Activated T-helper 1 cell treated with anti-CD3 and anti-CD28 coated beads, Interleukin-12 subunit alpha, Interleukin-12 subunit beta, Interleukin-2, Interleukin-4 antibody, amounts not matched to agents 30 ng/mL and 10 ng/mL and 1 ng/mL, durations not matched to agents 14 hours and 24 hours and 36 hours (primary cell): Measurements from ENCODE around the gene GBP7. TPM values are rescaled to one million over a fixed set of nuclear protein-coding genes. Genes with fewer than 3 reads are reported as not detected.
"Not testable (repeated sequence)": the region's sequence is repeated elsewhere in the genome, so short reads cannot be mapped to it uniquely, and the experiment has no call there.

ENCODE experiments used
- DNase-seq: peaks from one replicate; pipeline ENCODE4 v3.0.0; 2021; ENCODE audit warnings: low spot score
- H3K27ac Mint-ChIP-seq: one replicate; pipeline ENCODE4 v1.8.0; 2021; ENCODE audit warnings: mild to moderate bottlenecking, mixed read lengths
- H3K27me3 Mint-ChIP-seq: one replicate; pipeline ENCODE4 v1.8.0; 2022; ENCODE audit warnings: mild to moderate bottlenecking, moderate library complexity, mixed read lengths; ENCODE audit not compliant: insufficient read depth
- H3K36me3 Mint-ChIP-seq: one replicate; pipeline ENCODE4 v1.8.0; 2021; ENCODE audit warnings: low read depth, mixed read lengths
- H3K4me1 Mint-ChIP-seq: one replicate; pipeline ENCODE4 v1.8.0; 2021; ENCODE audit warnings: low read depth, mixed read lengths
- H3K4me3 Mint-ChIP-seq: one replicate; pipeline ENCODE4 v1.8.0; 2021; ENCODE audit warnings: mild to moderate bottlenecking, moderate library complexity, mixed read lengths
- H3K9me3 Mint-ChIP-seq: one replicate; pipeline ENCODE4 v1.8.0; 2021; ENCODE audit warnings: mixed read lengths
- intact Hi-C: fragments of 100-400 bp; cut with micrococcal nuclease; formaldehyde crosslinking; loops from one replicate; pipeline ENCODE4 v1.15.1; 2024
- total RNA-seq: library from RNA; stranded (reverse); gene quantifications from 2 replicates; pipeline ENCODE4 v1.2.3, GENCODE V29; 2022

Gene GBP7, protein sequence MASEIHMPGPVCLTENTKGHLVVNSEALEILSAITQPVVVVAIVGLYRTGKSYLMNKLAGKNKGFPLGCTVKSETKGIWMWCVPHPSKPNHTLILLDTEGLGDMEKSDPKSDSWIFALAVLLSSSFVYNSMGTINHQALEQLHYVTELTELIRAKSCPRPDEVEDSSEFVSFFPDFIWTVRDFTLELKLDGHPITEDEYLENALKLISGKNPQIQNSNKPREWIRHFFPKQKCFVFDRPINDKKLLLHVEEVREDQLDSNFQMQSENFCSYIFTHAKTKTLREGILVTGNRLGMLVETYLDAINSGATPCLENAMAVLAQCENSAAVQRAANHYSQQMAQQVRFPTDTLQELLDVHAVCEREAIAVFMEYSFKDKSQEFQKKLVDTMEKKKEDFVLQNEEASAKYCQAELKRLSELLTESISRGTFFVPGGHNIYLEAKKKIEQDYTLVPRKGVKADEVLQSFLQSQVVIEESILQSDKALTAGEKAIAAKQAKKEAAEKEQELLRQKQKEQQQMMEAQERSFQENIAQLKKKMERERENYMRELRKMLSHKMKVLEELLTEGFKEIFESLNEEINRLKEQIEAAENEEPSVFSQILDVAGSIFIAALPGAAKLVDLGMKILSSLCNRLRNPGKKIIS
- total RNA-seq, result not detected in 2 replicates

DNA sequence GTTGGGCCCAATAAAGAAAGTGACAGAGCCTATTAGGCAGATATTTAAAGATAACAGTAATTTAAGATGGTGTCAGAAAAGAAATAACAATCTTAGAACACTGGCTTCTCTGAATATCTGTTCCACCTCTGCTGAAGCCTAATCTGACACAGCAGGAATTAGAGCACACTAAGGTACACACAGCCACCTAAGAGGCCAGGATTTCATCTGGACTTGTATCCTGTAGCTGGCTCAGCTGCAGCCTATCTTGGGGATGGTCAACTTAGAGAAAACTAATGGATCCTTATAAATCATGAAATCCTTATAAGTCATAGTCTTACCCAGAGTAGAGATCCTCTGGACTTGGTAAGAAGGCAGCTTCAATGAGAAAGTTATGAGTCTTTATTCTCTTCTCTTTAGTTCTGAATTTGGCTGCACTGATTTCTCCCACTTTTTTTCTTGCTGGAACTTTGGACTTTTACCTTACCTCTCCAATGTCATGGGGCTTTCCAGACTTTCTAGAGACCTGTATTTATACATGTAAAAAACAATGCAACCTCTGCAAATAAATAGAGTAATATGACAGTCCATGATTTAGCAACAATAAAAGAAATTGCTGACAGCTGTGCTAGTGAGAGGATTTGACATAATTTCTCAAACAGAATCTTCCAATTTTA, at the start of gene GBP7:
TSS of gene GBP7 (minus strand) at position 403 of the 656 bp plus-strand sequence. CDS start 4,068 bp downstream, outside the sequence.
- H3K4me3 Mint-ChIP-seq, result no peak within 1 kb of the TSS
- DNase-seq, result no peak

DNA sequence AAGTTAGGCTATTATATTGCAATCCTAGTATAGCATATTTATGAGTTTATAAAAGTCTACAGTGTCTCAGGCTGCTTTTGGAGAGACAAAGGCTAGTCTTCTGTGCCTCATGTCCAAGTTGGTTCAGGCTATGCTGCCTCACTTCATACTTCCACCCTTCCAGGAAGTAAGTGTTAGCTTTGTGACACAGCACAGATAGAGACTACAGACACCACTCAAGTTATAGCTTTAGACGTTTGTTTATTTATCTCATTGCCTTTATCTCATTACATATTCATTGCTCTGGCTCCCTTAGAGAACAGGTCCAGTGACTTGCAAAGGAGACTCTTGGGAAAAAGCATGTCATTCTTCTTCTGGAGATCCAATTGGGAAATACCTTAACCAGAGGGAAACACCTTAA, 45.5 kb upstream of the GBP7 start:
- no peak for DNase-seq
- no peak overlapping the region for H3K4me3 Mint-ChIP-seq
- intact Hi-C loops, result no loop called here
- H3K4me1 Mint-ChIP-seq, result no peaks in the 10 kb centered on the region
- no peaks in the 10 kb centered on the region for H3K27me3 Mint-ChIP-seq
- H3K27ac Mint-ChIP-seq, result no peak overlapping the region
- H3K36me3 Mint-ChIP-seq, result peaks cover 24% of the 10 kb centered on the region
- peaks cover 60% of the 10 kb centered on the region for H3K9me3 Mint-ChIP-seq

More for the DNA sequence above, at the start of gene GBP7:
- Mint-ChIP-seq H3K36me3 (peaks cover 3% of the 10 kb centered on the region), H3K27ac (no peak within 1 kb of the TSS), H3K27me3 (no peaks in the 10 kb centered on the region), H3K4me1 (peaks cover 17% of the 10 kb centered on the region), H3K9me3 (peaks cover 7% of the 10 kb centered on the region)
- intact Hi-C loops, result no loop called here

DNA sequence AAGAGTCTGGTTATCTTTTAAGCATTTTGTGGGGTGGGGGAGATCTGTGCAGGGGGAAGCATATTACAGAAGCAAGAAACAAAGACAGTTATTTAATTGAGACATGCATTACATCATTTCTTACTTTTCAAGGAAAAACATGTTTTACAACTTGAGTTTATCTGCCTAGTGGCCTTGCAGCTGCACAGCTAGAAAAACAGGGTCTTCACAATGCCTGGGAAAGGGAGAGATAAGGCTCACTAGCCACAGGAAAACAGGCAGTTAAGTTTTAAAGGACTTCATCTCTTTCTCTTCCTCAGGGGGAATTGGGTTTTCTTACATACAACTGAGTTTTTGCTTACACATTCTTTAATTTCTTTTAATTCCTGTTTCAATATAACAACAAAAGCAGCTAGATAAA, 44.0 kb upstream of the GBP7 start:
- H3K4me3 Mint-ChIP-seq, intact Hi-C loops, DNase-seq, H3K4me1 Mint-ChIP-seq, H3K27me3 Mint-ChIP-seq, H3K27ac Mint-ChIP-seq: not testable (repeated sequence)
- Mint-ChIP-seq H3K9me3 (peaks cover 53% of the 10 kb centered on the region), H3K36me3 (peaks cover 23% of the 10 kb centered on the region)

DNA sequence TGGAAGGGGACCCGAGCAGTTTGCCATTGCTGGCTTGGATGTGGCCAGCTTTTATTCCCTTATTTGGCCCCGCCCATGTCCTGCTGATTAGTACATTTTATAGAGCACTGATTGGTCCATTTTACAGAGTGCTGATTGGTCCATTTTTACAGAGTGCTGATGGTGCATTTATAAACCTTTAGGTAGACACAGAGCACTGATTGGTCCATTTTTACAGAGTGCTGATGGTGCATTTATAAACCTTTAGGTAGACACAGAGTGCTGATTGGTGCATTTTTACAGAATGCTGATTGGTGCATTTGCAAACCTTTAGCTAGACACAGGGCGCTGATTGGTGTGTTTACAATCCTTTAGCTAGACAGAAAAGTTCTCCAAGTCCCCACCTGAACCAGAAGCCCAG, 43.1 kb upstream of the GBP7 start:
- DNase-seq, H3K27ac Mint-ChIP-seq, intact Hi-C loops, H3K4me1 Mint-ChIP-seq, H3K4me3 Mint-ChIP-seq, H3K27me3 Mint-ChIP-seq: not testable (repeated sequence)
- H3K36me3 Mint-ChIP-seq, result peaks cover 21% of the 10 kb centered on the region
- peaks cover 52% of the 10 kb centered on the region for H3K9me3 Mint-ChIP-seq

DNA sequence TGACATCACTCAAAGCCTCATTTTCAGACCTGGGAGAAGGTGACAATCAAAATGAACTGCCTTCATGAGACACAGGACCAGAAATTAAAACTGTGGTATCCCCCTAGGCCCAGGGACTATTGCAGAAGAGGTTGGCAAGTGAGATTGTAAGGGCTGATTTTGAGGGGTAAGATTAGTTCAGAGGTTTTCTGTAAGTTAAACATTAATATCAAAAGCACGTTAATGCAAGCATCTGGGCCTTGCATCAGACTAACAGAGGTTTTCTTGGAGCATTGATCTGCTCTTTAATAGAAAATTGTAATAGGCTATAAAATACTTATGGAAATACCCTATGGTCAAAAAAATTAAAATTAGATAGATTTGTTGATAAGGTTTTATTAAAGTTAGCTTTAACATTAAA, 37.5 kb upstream of the GBP7 start:
- Mint-ChIP-seq H3K4me3 (no peak overlapping the region), H3K36me3 (peaks cover 11% of the 10 kb centered on the region), H3K27ac (no peak overlapping the region), H3K9me3 (peaks cover 43% of the 10 kb centered on the region), H3K27me3 (no peaks in the 10 kb centered on the region), H3K4me1 (no peaks in the 10 kb centered on the region)
- no peak for DNase-seq
- intact Hi-C loops, result no loop called here

DNA sequence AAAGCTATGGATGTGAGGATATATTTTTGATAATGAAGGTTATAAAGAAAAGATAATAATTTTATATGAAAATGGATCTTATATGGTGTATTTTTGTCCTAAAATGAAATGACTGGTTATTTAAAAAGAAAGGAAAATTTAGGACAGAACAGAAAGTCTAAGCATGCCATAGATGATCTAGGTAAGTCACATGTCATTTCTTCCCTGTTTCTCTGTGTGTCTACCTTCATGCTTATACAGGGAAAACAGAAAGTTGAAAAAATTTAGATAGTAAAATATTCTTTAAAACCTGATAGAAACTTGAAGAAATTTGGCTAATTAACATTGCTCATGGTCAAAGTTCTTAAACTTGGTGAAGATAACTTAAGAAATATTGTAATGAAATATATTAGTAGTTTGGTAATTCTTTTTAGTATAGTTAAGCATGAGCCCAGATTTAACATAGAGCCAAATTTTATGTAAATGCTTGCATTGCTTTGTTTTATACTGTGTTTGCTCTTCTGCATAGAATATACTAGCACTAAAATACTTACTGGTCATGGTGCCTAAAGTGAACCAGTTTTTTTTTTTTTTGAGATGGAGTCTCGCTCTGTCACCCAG, 35.3 kb upstream of the GBP7 start:
- no peaks in the 10 kb centered on the region for H3K4me1 Mint-ChIP-seq
- peaks cover 41% of the 10 kb centered on the region for H3K9me3 Mint-ChIP-seq
- no peak overlapping the region for H3K4me3 Mint-ChIP-seq
- intact Hi-C loops, result no loop called here
- DNase-seq, result no peak
- H3K27me3 Mint-ChIP-seq, result no peaks in the 10 kb centered on the region
- peaks cover 5% of the 10 kb centered on the region for H3K36me3 Mint-ChIP-seq
- H3K27ac Mint-ChIP-seq, result no peak overlapping the region

DNA sequence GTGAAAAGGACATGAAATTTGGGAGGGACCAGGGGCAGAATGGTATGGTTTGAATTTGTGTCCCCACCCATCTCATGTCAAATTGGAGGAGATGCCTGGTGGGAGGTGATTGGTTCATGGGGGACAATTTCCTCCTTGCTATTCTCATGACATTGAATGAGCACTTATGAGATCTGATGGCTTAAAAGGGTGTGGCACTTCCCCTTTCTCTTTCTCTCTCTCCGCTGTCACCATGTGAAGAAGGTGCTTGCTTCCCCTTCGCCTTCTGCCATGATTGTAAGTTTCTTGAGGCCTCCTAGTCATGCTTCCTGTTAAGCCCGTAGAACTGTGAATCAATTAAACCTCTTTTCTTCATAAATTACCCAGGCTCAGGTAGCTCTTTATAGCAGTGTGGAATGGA, 30.6 kb upstream of the GBP7 start:
- no peak for DNase-seq
- H3K27me3 Mint-ChIP-seq, result no peaks in the 10 kb centered on the region
- intact Hi-C loops, result no loop called here
- H3K9me3 Mint-ChIP-seq, result peaks cover 57% of the 10 kb centered on the region
- H3K4me1 Mint-ChIP-seq, result peaks cover 15% of the 10 kb centered on the region
- no peak overlapping the region for H3K4me3 Mint-ChIP-seq
- peaks cover 15% of the 10 kb centered on the region for H3K36me3 Mint-ChIP-seq
- no peak overlapping the region for H3K27ac Mint-ChIP-seq

DNA sequence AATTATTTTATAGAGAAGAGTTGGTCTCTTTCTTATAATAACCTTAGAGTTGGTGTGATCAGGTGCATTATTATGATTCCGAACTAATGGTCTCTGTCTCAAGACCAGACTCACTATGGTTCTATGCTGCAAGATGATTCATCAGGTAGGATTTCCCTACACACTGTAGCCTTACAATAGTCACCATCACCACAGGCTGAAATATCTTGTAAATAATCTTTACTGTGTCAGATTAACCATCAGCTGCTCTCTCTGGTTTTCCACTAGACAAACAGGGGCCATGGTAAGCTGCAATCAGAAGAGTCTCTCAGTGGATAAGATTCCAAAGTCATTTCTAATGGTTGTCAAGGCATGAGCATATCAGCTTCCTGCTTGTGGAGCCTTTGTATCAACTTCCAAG, 27.4 kb upstream of the GBP7 start:
- intact Hi-C loops, result loop anchor here (5.0 kb wide), 1 partner anchor 229 kb away; no protein-coding TSS in a partner anchor
- Mint-ChIP-seq H3K9me3 (peaks cover 38% of the 10 kb centered on the region), H3K27me3 (no peaks in the 10 kb centered on the region), H3K36me3 (peaks cover 15% of the 10 kb centered on the region), H3K4me1 (peaks cover 44% of the 10 kb centered on the region), H3K4me3 (no peak overlapping the region), H3K27ac (no peak overlapping the region)
- DNase-seq, result no peak

DNA sequence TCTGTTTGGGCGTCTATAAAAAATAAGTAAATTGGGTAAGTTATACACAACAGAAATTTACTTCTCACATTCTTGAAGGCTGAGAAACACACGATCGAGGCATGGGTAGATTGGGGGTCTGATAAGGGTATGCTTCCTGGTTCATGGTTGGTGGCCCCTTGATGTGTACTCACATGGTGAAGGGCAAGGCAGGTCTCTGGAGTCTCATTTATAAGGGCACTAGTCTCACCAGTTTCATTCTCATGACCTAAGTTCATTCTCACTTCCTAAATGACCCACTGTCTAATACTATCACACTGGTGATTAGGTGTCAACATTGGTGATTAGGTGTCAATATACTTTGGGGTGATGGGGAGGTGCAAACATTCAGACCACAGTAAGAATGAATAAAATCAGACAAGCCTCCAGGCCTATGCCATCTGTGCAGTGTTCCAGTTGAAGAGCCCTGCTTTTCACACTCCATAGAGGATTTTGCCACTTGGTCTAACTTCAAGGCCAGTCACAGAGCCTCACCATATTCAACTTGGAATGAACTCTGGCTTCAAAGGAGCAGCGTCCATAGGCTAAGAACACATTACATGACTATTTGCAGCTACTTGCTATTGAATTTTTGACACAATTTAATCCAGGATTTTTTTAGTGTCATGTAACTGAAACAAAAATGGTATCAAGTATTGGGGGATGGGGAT, 25.4 kb upstream of the GBP7 start:
- H3K4me3 Mint-ChIP-seq, result peak overlapping the region; percentile 34
- H3K36me3 Mint-ChIP-seq, result peaks cover 21% of the 10 kb centered on the region
- no peaks in the 10 kb centered on the region for H3K27me3 Mint-ChIP-seq
- no peak for DNase-seq
- peaks cover 64% of the 10 kb centered on the region for H3K4me1 Mint-ChIP-seq
- intact Hi-C loops, result loop anchor here (5.0 kb wide), 1 partner anchor 231 kb away; no protein-coding TSS in a partner anchor
- peak overlapping the region; percentile 51 for H3K27ac Mint-ChIP-seq
- H3K9me3 Mint-ChIP-seq, result peaks cover 27% of the 10 kb centered on the region

DNA sequence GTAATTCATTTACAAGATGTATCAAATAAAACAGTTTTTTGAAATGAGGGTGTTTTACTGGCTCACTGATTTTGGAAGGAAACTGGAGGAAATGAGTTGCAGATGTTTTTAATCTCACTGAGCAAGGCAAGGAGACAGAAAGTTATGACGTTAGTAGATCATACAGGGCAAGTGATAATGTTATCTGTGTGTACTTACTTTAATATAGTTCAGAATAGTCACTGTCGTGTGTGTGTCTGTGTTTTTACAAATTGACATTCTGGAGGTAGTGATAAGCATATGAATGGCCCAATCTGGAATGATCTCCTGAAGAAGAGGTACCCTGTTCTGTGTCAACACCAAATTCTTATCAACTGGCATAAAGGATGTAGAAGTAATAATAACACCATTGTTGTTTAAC, 24.9 kb upstream of the GBP7 start:
- Mint-ChIP-seq H3K9me3 (peaks cover 27% of the 10 kb centered on the region), H3K4me3 (peak overlapping the region; percentile 34), H3K36me3 (peaks cover 23% of the 10 kb centered on the region), H3K27me3 (no peaks in the 10 kb centered on the region), H3K4me1 (peaks cover 69% of the 10 kb centered on the region), H3K27ac (peak overlapping the region; percentile 51)
- DNase-seq, result no peak
- intact Hi-C loops, result loop anchor here (5.0 kb wide), 1 partner anchor 232 kb away; no protein-coding TSS in a partner anchor

DNA sequence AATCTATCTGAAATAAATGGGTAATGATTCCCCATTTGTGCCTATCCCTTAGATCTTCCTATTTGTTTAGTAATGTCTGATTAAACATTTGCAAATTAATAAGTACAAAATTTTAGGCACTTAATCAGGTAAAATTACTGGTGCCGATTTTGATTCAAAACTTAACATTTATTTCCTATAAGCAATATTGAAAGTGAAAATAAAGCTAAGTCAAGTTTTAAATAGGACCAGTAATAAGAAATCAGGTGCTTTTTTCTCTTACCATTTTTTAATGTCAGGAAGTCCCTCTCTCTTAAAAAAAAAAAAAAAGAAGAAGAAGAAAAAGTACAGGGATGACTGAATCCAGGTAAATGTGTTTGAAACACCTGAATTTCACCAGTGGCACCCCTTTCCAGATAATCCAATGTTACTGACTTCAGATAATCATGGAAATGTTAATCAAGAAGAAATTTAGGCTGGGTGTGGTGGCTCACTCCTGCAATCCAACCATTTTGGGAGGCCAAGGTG, 23.8 kb upstream of the GBP7 start:
- DNase-seq, result no peak
- peaks cover 16% of the 10 kb centered on the region for H3K9me3 Mint-ChIP-seq
- peaks cover 34% of the 10 kb centered on the region for H3K36me3 Mint-ChIP-seq
- H3K27me3 Mint-ChIP-seq, result no peaks in the 10 kb centered on the region
- H3K4me3 Mint-ChIP-seq, result peak overlapping the region; percentile 93
- intact Hi-C loops, result loop anchor here (1.0 to 5.0 kb wide), 5 partner anchors 73 to 233 kb away; partner anchors contain the start of gene GBP2
- peak overlapping the region; percentile 93 for H3K27ac Mint-ChIP-seq
- H3K4me1 Mint-ChIP-seq, result peaks cover 80% of the 10 kb centered on the region

DNA sequence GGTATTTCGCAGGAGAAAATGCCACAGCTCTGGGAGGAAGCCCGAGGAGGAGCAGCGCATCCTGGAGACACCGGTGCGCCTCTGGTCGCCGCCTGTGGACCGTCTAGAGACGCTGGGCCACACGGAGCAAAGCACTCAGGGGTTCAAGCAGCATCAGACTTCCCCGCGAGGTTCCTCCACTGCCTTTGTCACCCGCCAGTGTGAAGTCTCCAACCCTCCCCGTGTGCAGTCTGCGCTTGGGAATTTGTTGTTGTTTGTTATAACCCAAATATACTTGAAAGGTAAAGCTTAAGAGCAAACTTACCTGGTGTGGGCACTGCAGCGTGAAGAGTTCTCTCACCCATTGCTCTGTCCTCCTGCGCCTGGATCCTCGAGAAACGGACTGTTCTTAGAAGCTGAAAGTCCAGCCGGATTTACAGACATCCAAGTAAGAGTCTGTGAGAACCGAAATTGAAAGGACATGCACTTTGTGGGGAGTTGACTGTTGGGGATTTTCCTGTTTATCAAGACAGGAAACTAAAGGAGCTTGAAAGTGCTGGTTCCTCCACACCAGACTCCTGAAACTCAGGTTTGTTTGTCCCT, 22.8 kb upstream of the GBP7 start, which contains the start of gene GBP4:
TSS of gene GBP4 (minus strand) at position 452 of the 582 bp plus-strand sequence. CDS start at position 344, 108 bp downstream.
- Mint-ChIP-seq H3K27ac (peak within 1 kb of the TSS; percentile 93), H3K36me3 (peaks cover 36% of the 10 kb centered on the region), H3K9me3 (peaks cover 6% of the 10 kb centered on the region), H3K27me3 (no peaks in the 10 kb centered on the region), H3K4me1 (peaks cover 88% of the 10 kb centered on the region), H3K4me3 (peak within 1 kb of the TSS; percentile 93)
- intact Hi-C loops, result loop anchor here (1.0 to 5.0 kb wide), 9 partner anchors 61 to 253 kb away; partner anchors contain the start of gene GBP2
- peak; percentile 43 for DNase-seq
